Adipocyte (in vitro differentiated cells): ENCODE measurements around the gene AADACL4.
"Not testable (repeated sequence)": the region's sequence is repeated elsewhere in the genome, so short reads cannot be mapped to it uniquely, and the experiment has no call there.

Experiments used
- DNase-seq: peaks from one replicate; pipeline ENCODE4 v3.0.0-alpha.2; 2015; ENCODE audit warnings: low read depth
- H3K27me3 ChIP-seq: replicated peaks from 2 replicates; pipeline ENCODE4 v1.7.0; 2013; ENCODE audit warnings: mild to moderate bottlenecking, low read length, moderate library complexity; ENCODE audit not compliant: control insufficient read depth, insufficient read depth
- H3K36me3 ChIP-seq: 2 replicates; pipeline ENCODE4 v1.7.0; 2013; ENCODE audit warnings: low read length, mild to moderate bottlenecking, moderate library complexity; ENCODE audit not compliant: control insufficient read depth, insufficient read depth, severe bottlenecking
- H3K4me1 ChIP-seq: 2 replicates; pipeline ENCODE4 v1.7.0; 2013; ENCODE audit warnings: mild to moderate bottlenecking, low read length, moderate library complexity; ENCODE audit not compliant: control insufficient read depth, insufficient read depth
- H3K4me3 ChIP-seq: 2 replicates; pipeline ENCODE4 v1.7.0; 2013; ENCODE audit warnings: mild to moderate bottlenecking, low read length, moderate library complexity
- H3K9ac ChIP-seq: 2 replicates; pipeline ENCODE4 v1.7.0; 2013; ENCODE audit warnings: mild to moderate bottlenecking, low read length, moderate library complexity
- H3K9me3 ChIP-seq: 2 replicates; pipeline ENCODE4 v1.7.0; 2013; ENCODE audit warnings: mild to moderate bottlenecking, low read length, moderate library complexity; ENCODE audit not compliant: control insufficient read depth

Gene AADACL4

GRCh38 chr1:12662556-12662955 lies 18.7 kb downstream of the AADACL4 start:
- Histone ChIP-seq H3K36me3 (no peaks in the 10 kb centered on the region), H3K4me1 (no peaks in the 10 kb centered on the region), H3K9ac (no peak overlapping the region), H3K4me3 (no peak overlapping the region), H3K9me3 (peaks cover 9% of the 10 kb centered on the region), H3K27me3 (no peaks in the 10 kb centered on the region)
- DNase-seq, result no peak

DNA sequence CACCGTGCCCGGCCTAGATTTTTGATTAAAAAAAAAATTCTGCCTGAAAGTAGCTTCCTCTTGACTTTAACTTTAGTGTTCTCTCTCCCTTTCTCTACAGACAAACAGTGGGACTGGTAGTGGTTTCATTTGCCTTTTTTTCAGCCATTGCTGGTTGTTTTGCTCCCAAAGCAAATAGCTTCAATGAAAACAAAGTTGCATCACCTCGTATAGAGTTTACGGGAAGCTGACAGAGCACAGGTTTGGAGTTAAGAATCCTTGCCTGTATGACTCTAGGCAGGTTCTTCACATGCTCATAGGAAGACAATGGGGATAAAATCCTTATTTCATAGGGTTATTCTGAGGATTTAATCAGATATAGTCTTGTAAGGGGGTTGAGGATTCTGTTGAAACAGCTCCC lies 21.6 kb downstream of the AADACL4 start:
- H3K4me3 ChIP-seq, result no peak overlapping the region
- no peaks in the 10 kb centered on the region for H3K4me1 ChIP-seq
- peaks cover 5% of the 10 kb centered on the region for H3K27me3 ChIP-seq
- H3K9ac ChIP-seq, result no peak overlapping the region
- no peaks in the 10 kb centered on the region for H3K36me3 ChIP-seq
- peaks cover 25% of the 10 kb centered on the region for H3K9me3 ChIP-seq
- DNase-seq, result no peak

- H3K4me3 ChIP-seq, result no peak overlapping the region
- H3K4me1 ChIP-seq, result no peaks in the 10 kb centered on the region
- no peaks in the 10 kb centered on the region for H3K36me3 ChIP-seq
- H3K9ac ChIP-seq, result no peak overlapping the region
- DNase-seq, result no peak
- peaks cover 6% of the 10 kb centered on the region for H3K27me3 ChIP-seq
- H3K9me3 ChIP-seq, result peaks cover 25% of the 10 kb centered on the region
Measured at GRCh38 chr1:12666141-12666735, 22.4 kb downstream of the AADACL4 start.

GRCh38 chr1:12669529-12670068 lies 25.7 kb downstream of the AADACL4 start:
- no peak overlapping the region for H3K4me3 ChIP-seq
- H3K9me3 ChIP-seq, result peaks cover 15% of the 10 kb centered on the region
- no peaks in the 10 kb centered on the region for H3K36me3 ChIP-seq
- no peaks in the 10 kb centered on the region for H3K4me1 ChIP-seq
- peak; percentile 5 for DNase-seq
- peaks cover 18% of the 10 kb centered on the region for H3K27me3 ChIP-seq
- no peak overlapping the region for H3K9ac ChIP-seq

GRCh38 chr1:12674358-12674757 lies 30.5 kb downstream of the AADACL4 start:
- peaks cover 14% of the 10 kb centered on the region for H3K27me3 ChIP-seq
- H3K36me3 ChIP-seq, result no peaks in the 10 kb centered on the region
- peaks cover 9% of the 10 kb centered on the region for H3K4me1 ChIP-seq
- no peak overlapping the region for H3K4me3 ChIP-seq
- H3K9me3 ChIP-seq, result no peaks in the 10 kb centered on the region
- no peak for DNase-seq
- no peak overlapping the region for H3K9ac ChIP-seq

- H3K4me1 ChIP-seq, H3K9me3 ChIP-seq, H3K36me3 ChIP-seq, H3K9ac ChIP-seq, H3K4me3 ChIP-seq, DNase-seq: not testable (repeated sequence)
- H3K27me3 ChIP-seq, result peaks cover 14% of the 10 kb centered on the region
Measured at GRCh38 chr1:12676122-12676521, 32.2 kb downstream of the AADACL4 start.

- peaks cover 5% of the 10 kb centered on the region for H3K9me3 ChIP-seq
Measured at GRCh38 chr1:12677565-12677964, 33.7 kb downstream of the AADACL4 start.

DNA sequence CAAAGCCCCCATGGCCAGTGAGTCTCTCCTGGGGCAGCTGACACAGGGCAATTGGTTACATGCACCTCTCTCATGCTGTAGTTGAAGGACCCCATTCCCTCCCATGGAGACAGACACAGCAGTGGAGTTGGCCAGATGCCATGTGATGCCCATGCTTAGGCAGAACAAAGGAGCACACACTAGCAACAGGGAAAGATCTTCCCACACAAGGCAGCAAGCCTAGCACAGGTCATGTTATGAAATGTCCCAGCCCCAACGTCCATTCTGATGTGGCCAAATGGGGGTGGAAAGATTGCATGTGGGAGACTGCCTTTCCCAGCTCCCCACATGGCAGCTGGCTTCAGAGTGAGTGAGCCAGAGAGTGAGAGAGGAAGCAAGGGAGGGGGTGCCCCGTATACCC lies 34.5 kb downstream of the AADACL4 start:
- no peak overlapping the region for H3K4me3 ChIP-seq
- peaks cover 9% of the 10 kb centered on the region for H3K4me1 ChIP-seq
- peaks cover 10% of the 10 kb centered on the region for H3K27me3 ChIP-seq
- no peak for DNase-seq
- H3K9ac ChIP-seq, result no peak overlapping the region
- H3K9me3 ChIP-seq, result peaks cover 5% of the 10 kb centered on the region
- no peaks in the 10 kb centered on the region for H3K36me3 ChIP-seq

More at GRCh38 chr1:12677565-12677964, 33.7 kb downstream of the AADACL4 start:
- DNase-seq, result no peak
- peaks cover 10% of the 10 kb centered on the region for H3K27me3 ChIP-seq
- peaks cover 9% of the 10 kb centered on the region for H3K4me1 ChIP-seq
- no peak overlapping the region for H3K9ac ChIP-seq
- H3K4me3 ChIP-seq, result no peak overlapping the region
- no peaks in the 10 kb centered on the region for H3K36me3 ChIP-seq

- H3K9ac ChIP-seq, result no peak overlapping the region
- peaks cover 14% of the 10 kb centered on the region for H3K27me3 ChIP-seq
- H3K9me3 ChIP-seq, result peaks cover 5% of the 10 kb centered on the region
- no peak for DNase-seq
- no peak overlapping the region for H3K4me3 ChIP-seq
- H3K4me1 ChIP-seq, result peaks cover 9% of the 10 kb centered on the region
- H3K36me3 ChIP-seq, result no peaks in the 10 kb centered on the region
Measured at GRCh38 chr1:12678820-12679219, 34.9 kb downstream of the AADACL4 start.

GRCh38 chr1:12690156-12690555 lies 46.3 kb downstream of the AADACL4 start:
- no peak overlapping the region for H3K9ac ChIP-seq
- no peak overlapping the region for H3K4me3 ChIP-seq
- peaks cover 10% of the 10 kb centered on the region for H3K4me1 ChIP-seq
- no peaks in the 10 kb centered on the region for H3K36me3 ChIP-seq
- H3K9me3 ChIP-seq, result no peaks in the 10 kb centered on the region
- no peak for DNase-seq
- H3K27me3 ChIP-seq, result peaks cover 3% of the 10 kb centered on the region

DNA sequence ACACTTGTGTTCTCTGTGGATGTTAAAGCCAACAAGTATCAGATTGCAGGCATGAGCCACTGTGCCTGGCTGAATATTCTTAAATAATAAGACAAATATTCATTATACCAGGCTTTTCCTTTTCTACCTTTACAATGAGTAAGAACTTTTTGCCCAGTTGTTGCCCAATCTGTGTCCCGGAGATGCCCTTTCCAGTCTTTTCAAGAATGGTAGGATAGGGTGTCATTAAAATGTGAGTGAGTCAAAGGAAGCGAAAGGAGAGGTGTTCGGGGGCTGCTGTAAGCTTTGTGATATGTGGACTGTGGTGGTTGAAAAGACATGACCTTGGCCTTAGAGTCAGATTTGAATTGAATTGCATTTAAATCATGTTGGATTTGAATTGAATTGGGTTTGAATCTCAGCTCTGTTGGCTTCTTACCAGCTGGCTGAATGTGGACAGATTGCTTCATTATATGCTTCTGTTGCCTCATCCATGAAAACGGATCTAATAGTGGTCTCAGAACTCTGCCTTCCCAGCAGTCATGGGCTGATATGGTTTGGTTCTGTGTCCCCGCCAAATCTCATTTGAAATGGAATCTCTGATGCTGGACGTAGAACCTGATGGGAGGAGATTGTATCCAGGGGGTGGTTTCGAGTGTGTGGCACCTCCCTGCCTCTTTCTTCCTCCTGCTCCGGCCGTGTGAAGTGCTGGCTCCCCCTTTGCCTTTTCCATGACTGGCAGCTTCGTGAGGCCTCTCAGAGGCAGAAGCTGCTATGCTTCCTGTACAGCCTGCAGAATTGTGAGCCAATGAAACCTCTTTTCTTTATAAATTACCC lies 49.3 kb downstream of the AADACL4 start:
- no peaks in the 10 kb centered on the region for H3K27me3 ChIP-seq
- H3K9ac ChIP-seq, result no peak overlapping the region
- H3K4me3 ChIP-seq, result peak overlapping the region; percentile 47
- DNase-seq, result peak; percentile 60
- no peaks in the 10 kb centered on the region for H3K36me3 ChIP-seq
- peaks cover 3% of the 10 kb centered on the region for H3K9me3 ChIP-seq
- peaks cover 21% of the 10 kb centered on the region for H3K4me1 ChIP-seq
